CD4-positive, alpha-beta T cell treated with Interferon gamma for 1 hour (primary cell): ENCODE measurements around the gene SLC46A2.
A peak's percentile ranks its signal among the peaks of the same experiment; 100 is the strongest.

ENCODE experiments used
- DNase-seq: peaks from one replicate; pipeline ENCODE4 v3.0.0-alpha.2; 2020

The SLC46A2 gene

GRCh38 chr9:112890106-112891081, at the start of gene SLC46A2:
TSS of gene SLC46A2 (minus strand) at chr9:112890876. CDS start at chr9:112890681, 195 bp downstream.
- DNase-seq: peak; percentile 24

- DNase-seq: no peak
Observed at GRCh38 chr9:112939418-112939817, 48.7 kb upstream of the SLC46A2 start.

GRCh38 chr9:112933696-112934095, 43.0 kb upstream of the SLC46A2 start:
- DNase-seq: no peak

GRCh38 chr9:112925058-112925641, 34.5 kb upstream of the SLC46A2 start:
- no peak for DNase-seq

- DNase-seq: no peak
Observed at GRCh38 chr9:112921549-112921948, 30.9 kb upstream of the SLC46A2 start.

- no peak for DNase-seq
Observed at GRCh38 chr9:112917987-112918362, 27.3 kb upstream of the SLC46A2 start.

GRCh38 chr9:112917047-112917986, 26.6 kb upstream of the SLC46A2 start:
- DNase-seq: no peak

- no peak for DNase-seq
Observed at GRCh38 chr9:112914524-112914923, 23.8 kb upstream of the SLC46A2 start.

- DNase-seq: no peak
Observed at GRCh38 chr9:112913326-112913725, 22.6 kb upstream of the SLC46A2 start.

GRCh38 chr9:112912636-112913035, 22.0 kb upstream of the SLC46A2 start:
- DNase-seq: no peak

- DNase-seq: no peak
Observed at GRCh38 chr9:112911736-112912135, 21.1 kb upstream of the SLC46A2 start.

- DNase-seq: no peak
Observed at GRCh38 chr9:112905084-112905483, 14.4 kb upstream of the SLC46A2 start.

- DNase-seq: no peak
Observed at GRCh38 chr9:112900901-112901300, 10.2 kb upstream of the SLC46A2 start.

GRCh38 chr9:112900488-112900887, 9.8 kb upstream of the SLC46A2 start:
- no peak for DNase-seq

- DNase-seq: no peak
Observed at GRCh38 chr9:112898872-112899311, 8.2 kb upstream of the SLC46A2 start.

- DNase-seq: no peak
Observed at GRCh38 chr9:112896131-112896530, 5.5 kb upstream of the SLC46A2 start.

GRCh38 chr9:112894699-112895098, 4.0 kb upstream of the SLC46A2 start:
- no peak for DNase-seq

GRCh38 chr9:112894041-112894440, 3.4 kb upstream of the SLC46A2 start:
- DNase-seq: no peak

- no peak for DNase-seq
Observed at GRCh38 chr9:112892981-112893380, 2.3 kb upstream of the SLC46A2 start.

GRCh38 chr9:112891521-112891920, 845 bp upstream of the SLC46A2 start:
- no peak for DNase-seq

GRCh38 chr9:112887381-112887780, 3.3 kb downstream of the SLC46A2 start:
- peak; percentile 44 for DNase-seq

- no peak for DNase-seq
Observed at GRCh38 chr9:112886351-112886750, 4.3 kb downstream of the SLC46A2 start.

GRCh38 chr9:112885324-112885723, 5.4 kb downstream of the SLC46A2 start:
- no peak for DNase-seq
